ENCODE results near the gene ASS1.

GRCh38 chr9:130429831-130430230 lies 14.9 kb upstream of the ASS1 start:
- TF ChIP-seq, protein P1, sequence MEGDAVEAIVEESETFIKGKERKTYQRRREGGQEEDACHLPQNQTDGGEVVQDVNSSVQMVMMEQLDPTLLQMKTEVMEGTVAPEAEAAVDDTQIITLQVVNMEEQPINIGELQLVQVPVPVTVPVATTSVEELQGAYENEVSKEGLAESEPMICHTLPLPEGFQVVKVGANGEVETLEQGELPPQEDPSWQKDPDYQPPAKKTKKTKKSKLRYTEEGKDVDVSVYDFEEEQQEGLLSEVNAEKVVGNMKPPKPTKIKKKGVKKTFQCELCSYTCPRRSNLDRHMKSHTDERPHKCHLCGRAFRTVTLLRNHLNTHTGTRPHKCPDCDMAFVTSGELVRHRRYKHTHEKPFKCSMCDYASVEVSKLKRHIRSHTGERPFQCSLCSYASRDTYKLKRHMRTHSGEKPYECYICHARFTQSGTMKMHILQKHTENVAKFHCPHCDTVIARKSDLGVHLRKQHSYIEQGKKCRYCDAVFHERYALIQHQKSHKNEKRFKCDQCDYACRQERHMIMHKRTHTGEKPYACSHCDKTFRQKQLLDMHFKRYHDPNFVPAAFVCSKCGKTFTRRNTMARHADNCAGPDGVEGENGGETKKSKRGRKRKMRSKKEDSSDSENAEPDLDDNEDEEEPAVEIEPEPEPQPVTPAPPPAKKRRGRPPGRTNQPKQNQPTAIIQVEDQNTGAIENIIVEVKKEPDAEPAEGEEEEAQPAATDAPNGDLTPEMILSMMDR (IDR thresholded peaks at IDR 0.05; ENCODE audit: insufficient read depth, low read length, poor library complexity, severe bottlenecking): no peak
- no peak for TF ChIP-seq EZH2phosphoT487 (conservative IDR thresholded peaks at IDR 0.05; ENCODE audit: low read length)

Data from SU-DHL-6 (cell line).